ENCODE results near the gene ABAT.

ABAT gene

DNA sequence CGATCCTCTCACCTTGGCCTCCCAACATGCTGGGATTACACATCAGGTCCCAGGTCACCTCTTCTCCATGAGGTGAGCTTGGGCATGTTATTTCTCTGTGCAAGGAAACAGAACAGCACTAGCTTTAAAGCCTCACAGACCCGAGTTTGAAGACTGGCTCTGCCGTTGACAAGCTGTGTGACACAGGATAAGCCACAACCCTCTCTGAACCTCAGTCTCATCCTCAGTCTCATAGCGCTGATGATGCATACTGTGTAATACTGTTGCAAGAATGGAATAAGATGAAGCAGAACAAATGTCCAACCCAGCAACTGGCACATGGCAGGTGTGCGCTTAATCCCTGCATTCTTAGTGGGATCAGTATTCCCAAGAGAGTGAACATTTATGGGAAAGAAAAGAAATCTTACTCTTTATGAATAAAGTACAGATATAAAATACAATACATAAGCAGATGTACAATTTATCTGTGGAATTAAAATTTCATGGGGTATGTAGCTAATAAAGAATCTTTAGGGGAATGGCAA, 43.5 kb downstream of the ABAT start:
- H2AFZ ChIP-seq (ENCODE audit: low read depth, low read length, severe bottlenecking): no peak overlapping the region

DNA sequence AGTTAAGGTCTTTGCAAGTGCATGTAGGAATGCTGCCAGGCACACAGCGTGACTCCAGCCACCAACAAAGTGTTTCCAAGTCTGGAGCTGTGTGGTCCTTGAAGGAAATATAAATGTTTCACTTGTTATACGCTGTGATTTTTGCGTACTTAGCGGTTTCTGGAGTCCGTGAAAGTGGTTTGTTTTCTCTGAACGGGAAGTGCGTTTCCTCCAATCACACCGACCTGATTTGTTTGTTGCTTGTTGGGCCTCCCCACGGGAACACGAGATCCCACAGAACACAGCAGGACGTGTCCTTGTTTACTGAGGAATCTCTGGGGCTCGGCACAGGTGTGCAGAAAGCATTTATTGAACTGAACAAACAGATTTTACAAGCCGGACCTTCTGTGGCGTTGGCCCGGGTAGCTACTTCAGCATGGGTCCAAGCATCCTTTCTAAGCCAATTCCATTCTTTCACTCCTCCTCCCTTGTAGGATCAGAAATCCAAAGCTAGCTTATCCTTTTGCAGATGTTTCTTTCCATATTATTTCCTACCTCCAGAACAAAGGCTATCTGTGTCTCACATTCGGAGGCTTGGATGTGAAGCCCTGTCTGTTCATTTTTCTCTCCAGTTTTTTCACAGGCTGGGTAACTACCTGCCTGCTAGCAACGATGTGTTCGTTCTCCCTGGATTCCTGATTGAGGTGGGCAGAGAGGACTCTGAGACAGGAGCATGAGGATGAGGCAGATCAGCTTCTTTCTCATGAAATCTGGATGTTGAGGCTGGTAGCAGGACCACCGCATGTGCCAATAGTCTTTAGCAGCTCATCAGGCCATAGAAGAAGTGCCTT, 44.6 kb downstream of the ABAT start:
- Histone ChIP-seq H3K36me3 (ENCODE audit: low read length) (no peaks in the 10 kb centered on the region), H2AFZ (ENCODE audit: low read depth, low read length, severe bottlenecking) (no peak overlapping the region), H3K9me2 (replicated peaks; ENCODE audit: insufficient read depth, low read length) (no peaks in the 10 kb centered on the region), H3K79me2 (ENCODE audit: insufficient read depth, low read length) (no peaks in the 10 kb centered on the region), H3K27ac (ENCODE audit: low read depth, low read length) (no peak overlapping the region), H3K9ac (ENCODE audit: low read length) (no peak overlapping the region), H4K20me1 (ENCODE audit: low read depth, low read length) (no peaks in the 10 kb centered on the region), H3K27me3 (ENCODE audit: low read length) (no peaks in the 10 kb centered on the region), H3K4me3 (ENCODE audit: insufficient read depth, low read length, poor library complexity, severe bottlenecking) (no peak overlapping the region), H3K4me2 (ENCODE audit: low read depth, low read length, poor library complexity, severe bottlenecking) (no peak overlapping the region), H3K9me3 (ENCODE audit: insufficient read depth, low read length) (peaks cover 8% of the 10 kb centered on the region; the same call in 1 of the 2 replicates), H3F3A (ENCODE audit: insufficient read depth) (no peaks in the 10 kb centered on the region)
- TF ChIP-seq, protein P1, sequence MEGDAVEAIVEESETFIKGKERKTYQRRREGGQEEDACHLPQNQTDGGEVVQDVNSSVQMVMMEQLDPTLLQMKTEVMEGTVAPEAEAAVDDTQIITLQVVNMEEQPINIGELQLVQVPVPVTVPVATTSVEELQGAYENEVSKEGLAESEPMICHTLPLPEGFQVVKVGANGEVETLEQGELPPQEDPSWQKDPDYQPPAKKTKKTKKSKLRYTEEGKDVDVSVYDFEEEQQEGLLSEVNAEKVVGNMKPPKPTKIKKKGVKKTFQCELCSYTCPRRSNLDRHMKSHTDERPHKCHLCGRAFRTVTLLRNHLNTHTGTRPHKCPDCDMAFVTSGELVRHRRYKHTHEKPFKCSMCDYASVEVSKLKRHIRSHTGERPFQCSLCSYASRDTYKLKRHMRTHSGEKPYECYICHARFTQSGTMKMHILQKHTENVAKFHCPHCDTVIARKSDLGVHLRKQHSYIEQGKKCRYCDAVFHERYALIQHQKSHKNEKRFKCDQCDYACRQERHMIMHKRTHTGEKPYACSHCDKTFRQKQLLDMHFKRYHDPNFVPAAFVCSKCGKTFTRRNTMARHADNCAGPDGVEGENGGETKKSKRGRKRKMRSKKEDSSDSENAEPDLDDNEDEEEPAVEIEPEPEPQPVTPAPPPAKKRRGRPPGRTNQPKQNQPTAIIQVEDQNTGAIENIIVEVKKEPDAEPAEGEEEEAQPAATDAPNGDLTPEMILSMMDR (IDR thresholded peaks at IDR 0.05; ENCODE audit: insufficient read depth, low read length, poor library complexity, severe bottlenecking): no peak
- TF ChIP-seq EZH2phosphoT487 (conservative IDR thresholded peaks at IDR 0.05; ENCODE audit: low read length): no peak

More for the DNA sequence above, 43.5 kb downstream of the ABAT start:
- no peaks in the 10 kb centered on the region for H3K36me3 ChIP-seq (ENCODE audit: low read length)
- no peaks in the 10 kb centered on the region for H3K79me2 ChIP-seq (ENCODE audit: insufficient read depth, low read length)
- no peaks in the 10 kb centered on the region for H3F3A ChIP-seq (ENCODE audit: insufficient read depth)
- no peaks in the 10 kb centered on the region for H3K9me2 ChIP-seq (replicated peaks; ENCODE audit: insufficient read depth, low read length)
- H3K9ac ChIP-seq (ENCODE audit: low read length): no peak overlapping the region
- peaks cover 8% of the 10 kb centered on the region; the same call in 1 of the 2 replicates for H3K9me3 ChIP-seq (ENCODE audit: insufficient read depth, low read length)
- H3K27ac ChIP-seq (ENCODE audit: low read depth, low read length): no peak overlapping the region
- H4K20me1 ChIP-seq (ENCODE audit: low read depth, low read length): no peaks in the 10 kb centered on the region
- no peak overlapping the region for H3K4me2 ChIP-seq (ENCODE audit: low read depth, low read length, poor library complexity, severe bottlenecking)
- H3K27me3 ChIP-seq (ENCODE audit: low read length): no peaks in the 10 kb centered on the region
- TF ChIP-seq, protein P1 (IDR thresholded peaks at IDR 0.05; ENCODE audit: insufficient read depth, low read length, poor library complexity, severe bottlenecking): no peak
- TF ChIP-seq EZH2phosphoT487 (conservative IDR thresholded peaks at IDR 0.05; ENCODE audit: low read length): no peak
- no peak overlapping the region for H3K4me3 ChIP-seq (ENCODE audit: insufficient read depth, low read length, poor library complexity, severe bottlenecking)

DNA sequence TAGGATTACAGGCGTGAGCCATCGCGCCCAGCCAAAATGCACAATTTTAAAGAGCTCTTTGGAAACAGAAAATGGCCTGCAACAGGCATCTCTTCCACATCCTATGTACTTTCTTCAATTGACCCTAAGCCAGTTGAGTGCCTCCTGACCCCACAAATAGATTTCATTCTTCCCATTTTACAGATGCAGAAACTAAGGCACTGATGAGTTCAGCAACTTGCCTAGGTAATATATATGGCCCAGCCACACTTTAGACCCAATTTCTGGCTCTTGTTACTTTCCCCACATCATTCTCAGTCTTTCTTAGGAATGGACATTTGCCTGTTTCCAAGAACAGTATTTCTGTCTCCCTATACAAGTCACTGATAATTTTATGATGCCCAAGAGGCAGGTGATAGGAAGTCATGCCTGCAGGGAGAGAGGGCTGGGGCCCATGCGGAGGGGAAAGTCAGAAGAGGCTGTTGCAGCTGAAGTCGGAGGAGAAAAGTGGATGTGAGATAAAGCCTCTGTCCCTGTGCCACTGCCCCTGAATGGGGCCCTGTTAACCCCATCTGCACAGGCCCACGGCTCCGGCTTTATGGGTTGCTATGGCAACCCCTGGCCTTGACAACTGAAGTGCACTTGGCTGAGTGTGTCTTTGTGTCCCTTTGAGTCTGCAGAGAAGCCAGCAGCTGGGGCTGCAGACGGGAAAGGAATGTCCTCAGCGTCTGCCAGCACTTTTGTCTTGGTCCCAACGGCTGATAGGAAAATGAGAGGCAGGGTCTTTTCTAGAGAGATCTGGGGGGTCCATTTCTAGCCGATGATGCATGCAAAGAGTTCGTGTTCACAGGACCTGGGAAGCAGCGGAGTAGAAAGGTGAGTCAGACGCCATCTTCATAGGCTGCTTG, 45.9 kb downstream of the ABAT start:
- Histone ChIP-seq H3K36me3 (ENCODE audit: low read length) (no peaks in the 10 kb centered on the region), H3F3A (ENCODE audit: insufficient read depth) (no peaks in the 10 kb centered on the region), H3K27me3 (ENCODE audit: low read length) (no peaks in the 10 kb centered on the region), H3K4me2 (ENCODE audit: low read depth, low read length, poor library complexity, severe bottlenecking) (no peak overlapping the region), H3K9me2 (replicated peaks; ENCODE audit: insufficient read depth, low read length) (no peaks in the 10 kb centered on the region), H4K20me1 (ENCODE audit: low read depth, low read length) (no peaks in the 10 kb centered on the region), H3K9me3 (ENCODE audit: insufficient read depth, low read length) (peaks cover 8% of the 10 kb centered on the region; the same call in 1 of the 2 replicates), H3K79me2 (ENCODE audit: insufficient read depth, low read length) (no peaks in the 10 kb centered on the region), H3K27ac (ENCODE audit: low read depth, low read length) (no peak overlapping the region), H3K4me3 (ENCODE audit: insufficient read depth, low read length, poor library complexity, severe bottlenecking) (no peak overlapping the region), H3K9ac (ENCODE audit: low read length) (no peak overlapping the region), H2AFZ (ENCODE audit: low read depth, low read length, severe bottlenecking) (no peak overlapping the region)
- TF ChIP-seq, protein P1 (IDR thresholded peaks at IDR 0.05; ENCODE audit: insufficient read depth, low read length, poor library complexity, severe bottlenecking): no peak
- no peak for TF ChIP-seq EZH2phosphoT487 (conservative IDR thresholded peaks at IDR 0.05; ENCODE audit: low read length)

All from SU-DHL-6 (cell line).